ENCODE measurements around the gene CALCOCO2.
"Not testable (repeated sequence)": the region's sequence is repeated elsewhere in the genome, so short reads cannot be mapped to it uniquely, and the experiment has no call there.

Gene CALCOCO2

DNA sequence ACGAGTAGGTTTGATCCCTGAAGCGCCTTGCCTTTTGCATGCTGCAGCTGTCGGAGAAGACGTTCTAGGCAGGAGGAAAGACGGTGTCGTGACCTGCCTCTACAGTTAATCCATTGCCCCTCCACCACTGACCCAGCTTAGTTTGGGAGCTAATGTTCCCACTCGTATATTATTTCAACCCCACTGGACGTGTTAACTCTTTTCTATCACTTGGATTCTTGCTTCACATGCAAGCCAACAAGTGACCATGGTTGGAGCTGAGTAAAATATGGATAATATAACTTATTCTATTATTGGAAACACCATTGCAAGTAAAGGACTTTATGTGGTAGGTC lies 681 bp downstream of the CALCOCO2 start:
- Histone ChIP-seq H3K27me3 (ENCODE audit: insufficient read depth, low read length) (no peaks in the 10 kb centered on the region), H3K9me2 (ENCODE audit: low read depth, low read length) (no peaks in the 10 kb centered on the region), H4K20me1 (ENCODE audit: insufficient read depth, low read length) (0 out of 2 replicates have a peak, but pooled peaks cover 2% of the 10 kb centered on the region), H3K9ac (ENCODE audit: low read length) (peak overlapping the region; percentile 69), H3K9me3 (ENCODE audit: low read length) (no peaks in the 10 kb centered on the region), H3K4me1 (ENCODE audit: insufficient read depth, low read length, severe bottlenecking) (peaks cover 5% of the 10 kb centered on the region), H3K79me2 (ENCODE audit: insufficient read depth, low read length) (no peaks in the 10 kb centered on the region), H3K27ac (ENCODE audit: low read depth, low read length, poor library complexity, severe bottlenecking) (no peak overlapping the region), H3K4me2 (ENCODE audit: low read length) (peak overlapping the region; percentile 70), H3K4me3 (ENCODE audit: low read depth, low read length, poor library complexity, severe bottlenecking) (peak overlapping the region; percentile 79), H2AFZ (ENCODE audit: low read length) (peak overlapping the region; percentile 11; the same call in 1 of the 2 replicates), H3F3A (ENCODE audit: insufficient read depth, low read length) (no peaks in the 10 kb centered on the region), H3K36me3 (ENCODE audit: insufficient read depth, low read length) (no peaks in the 10 kb centered on the region)
- no peak for TF ChIP-seq EZH2 (IDR thresholded peaks at IDR 0.05; ENCODE audit: borderline replicate concordance, low read length)
- TF ChIP-seq, protein P1, sequence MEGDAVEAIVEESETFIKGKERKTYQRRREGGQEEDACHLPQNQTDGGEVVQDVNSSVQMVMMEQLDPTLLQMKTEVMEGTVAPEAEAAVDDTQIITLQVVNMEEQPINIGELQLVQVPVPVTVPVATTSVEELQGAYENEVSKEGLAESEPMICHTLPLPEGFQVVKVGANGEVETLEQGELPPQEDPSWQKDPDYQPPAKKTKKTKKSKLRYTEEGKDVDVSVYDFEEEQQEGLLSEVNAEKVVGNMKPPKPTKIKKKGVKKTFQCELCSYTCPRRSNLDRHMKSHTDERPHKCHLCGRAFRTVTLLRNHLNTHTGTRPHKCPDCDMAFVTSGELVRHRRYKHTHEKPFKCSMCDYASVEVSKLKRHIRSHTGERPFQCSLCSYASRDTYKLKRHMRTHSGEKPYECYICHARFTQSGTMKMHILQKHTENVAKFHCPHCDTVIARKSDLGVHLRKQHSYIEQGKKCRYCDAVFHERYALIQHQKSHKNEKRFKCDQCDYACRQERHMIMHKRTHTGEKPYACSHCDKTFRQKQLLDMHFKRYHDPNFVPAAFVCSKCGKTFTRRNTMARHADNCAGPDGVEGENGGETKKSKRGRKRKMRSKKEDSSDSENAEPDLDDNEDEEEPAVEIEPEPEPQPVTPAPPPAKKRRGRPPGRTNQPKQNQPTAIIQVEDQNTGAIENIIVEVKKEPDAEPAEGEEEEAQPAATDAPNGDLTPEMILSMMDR (IDR thresholded peaks at IDR 0.05; ENCODE audit: low read length): no peak

DNA sequence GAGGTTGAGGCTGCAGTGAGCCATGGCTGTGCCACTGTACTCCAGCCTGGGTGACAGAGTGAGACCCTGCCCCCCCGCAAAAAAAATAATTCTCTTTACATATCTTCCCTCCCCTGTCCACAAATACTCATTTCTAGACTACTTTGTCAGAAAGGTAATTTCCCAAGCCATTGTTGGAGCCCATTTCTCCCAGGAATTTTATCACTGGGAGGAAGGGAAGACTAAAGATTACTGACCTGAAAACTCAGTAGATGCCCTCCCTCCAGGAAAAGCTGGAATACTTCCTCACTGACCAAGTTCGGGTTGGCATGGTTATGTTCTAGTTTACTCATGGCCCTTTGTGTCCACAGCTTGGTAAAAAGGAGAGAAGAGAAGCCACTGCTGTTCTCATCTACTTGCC lies 4.1 kb downstream of the CALCOCO2 start:
- Histone ChIP-seq H4K20me1 (ENCODE audit: insufficient read depth, low read length) (0 out of 2 replicates have a peak, but pooled peaks cover 2% of the 10 kb centered on the region), H2AFZ (ENCODE audit: low read length) (no peak overlapping the region), H3K4me2 (ENCODE audit: low read length) (no peak overlapping the region), H3K79me2 (ENCODE audit: insufficient read depth, low read length) (no peaks in the 10 kb centered on the region), H3K36me3 (ENCODE audit: insufficient read depth, low read length) (no peaks in the 10 kb centered on the region), H3K27ac (ENCODE audit: low read depth, low read length, poor library complexity, severe bottlenecking) (no peak overlapping the region), H3F3A (ENCODE audit: insufficient read depth, low read length) (no peaks in the 10 kb centered on the region), H3K9ac (ENCODE audit: low read length) (no peak overlapping the region), H3K4me1 (ENCODE audit: insufficient read depth, low read length, severe bottlenecking) (peaks cover 5% of the 10 kb centered on the region), H3K4me3 (ENCODE audit: low read depth, low read length, poor library complexity, severe bottlenecking) (no peak overlapping the region), H3K9me3 (ENCODE audit: low read length) (no peaks in the 10 kb centered on the region), H3K9me2 (ENCODE audit: low read depth, low read length) (no peaks in the 10 kb centered on the region), H3K27me3 (ENCODE audit: insufficient read depth, low read length) (no peaks in the 10 kb centered on the region)
- no peak for TF ChIP-seq EZH2 (IDR thresholded peaks at IDR 0.05; ENCODE audit: borderline replicate concordance, low read length)
- TF ChIP-seq, protein P1 (IDR thresholded peaks at IDR 0.05; ENCODE audit: low read length): no peak

DNA sequence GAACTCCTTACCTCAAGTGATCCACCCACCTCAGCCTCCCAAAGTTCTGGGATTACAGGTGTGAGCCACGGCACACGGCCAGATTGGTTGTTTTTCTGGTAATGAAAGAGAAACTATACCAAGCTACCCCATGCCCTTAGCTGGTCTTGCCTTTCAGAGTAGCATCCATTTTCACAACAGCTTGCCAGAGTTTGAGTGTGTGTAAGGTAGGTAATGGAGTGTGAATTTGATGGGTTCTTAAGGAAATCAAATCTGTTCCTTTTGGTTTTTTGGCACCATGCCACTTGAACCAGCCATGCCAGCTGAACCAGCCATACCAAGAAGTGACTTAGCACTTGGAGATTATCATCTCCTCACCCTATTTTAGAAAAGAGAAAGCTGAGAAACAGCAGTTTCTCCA lies 5.1 kb downstream of the CALCOCO2 start:
- H3K4me2 ChIP-seq (ENCODE audit: low read length): no peak overlapping the region
- H2AFZ ChIP-seq (ENCODE audit: low read length): no peak overlapping the region
- H3K79me2 ChIP-seq (ENCODE audit: insufficient read depth, low read length): no peaks in the 10 kb centered on the region
- no peaks in the 10 kb centered on the region for H3K9me3 ChIP-seq (ENCODE audit: low read length)
- H3K4me3 ChIP-seq (ENCODE audit: low read depth, low read length, poor library complexity, severe bottlenecking): no peak overlapping the region
- no peak overlapping the region for H3K27ac ChIP-seq (ENCODE audit: low read depth, low read length, poor library complexity, severe bottlenecking)
- H3K9ac ChIP-seq (ENCODE audit: low read length): no peak overlapping the region
- TF ChIP-seq, protein P1 (IDR thresholded peaks at IDR 0.05; ENCODE audit: low read length): no peak
- no peak for TF ChIP-seq EZH2 (IDR thresholded peaks at IDR 0.05; ENCODE audit: borderline replicate concordance, low read length)
- H3K36me3 ChIP-seq (ENCODE audit: insufficient read depth, low read length): no peaks in the 10 kb centered on the region
- H3K9me2 ChIP-seq (ENCODE audit: low read depth, low read length): no peaks in the 10 kb centered on the region
- no peaks in the 10 kb centered on the region for H3F3A ChIP-seq (ENCODE audit: insufficient read depth, low read length)
- no peaks in the 10 kb centered on the region for H3K27me3 ChIP-seq (ENCODE audit: insufficient read depth, low read length)
- H4K20me1 ChIP-seq (ENCODE audit: insufficient read depth, low read length): 0 out of 2 replicates have a peak, but pooled peaks cover 2% of the 10 kb centered on the region
- H3K4me1 ChIP-seq (ENCODE audit: insufficient read depth, low read length, severe bottlenecking): peaks cover 5% of the 10 kb centered on the region

DNA sequence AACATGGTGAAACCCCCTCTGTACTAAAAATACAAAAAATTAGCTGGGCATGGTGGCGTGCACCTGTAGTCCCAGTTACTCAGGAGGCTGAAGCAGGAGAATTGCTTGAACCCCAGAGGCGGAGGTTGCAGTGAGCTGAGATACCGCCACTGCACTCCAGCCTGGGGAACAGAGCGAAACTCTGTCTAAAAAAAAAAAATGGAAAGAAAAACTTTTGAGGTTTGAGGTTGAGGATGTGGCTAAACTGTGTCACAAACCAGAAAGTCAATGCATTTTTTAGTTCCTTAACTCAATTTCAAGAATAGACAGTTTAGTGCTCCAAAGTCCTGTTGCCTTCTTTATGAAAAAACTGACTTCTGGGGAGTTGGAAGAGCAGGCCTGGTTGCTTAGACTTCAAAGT lies 6.6 kb downstream of the CALCOCO2 start:
- H3F3A ChIP-seq (ENCODE audit: insufficient read depth, low read length); H2AFZ ChIP-seq (ENCODE audit: low read length); H3K4me3 ChIP-seq (ENCODE audit: low read depth, low read length, poor library complexity, severe bottlenecking); H3K4me1 ChIP-seq (ENCODE audit: insufficient read depth, low read length, severe bottlenecking); H3K9ac ChIP-seq (ENCODE audit: low read length); H3K36me3 ChIP-seq (ENCODE audit: insufficient read depth, low read length); H3K9me2 ChIP-seq (ENCODE audit: low read depth, low read length); H3K4me2 ChIP-seq (ENCODE audit: low read length); H3K27ac ChIP-seq (ENCODE audit: low read depth, low read length, poor library complexity, severe bottlenecking); H3K27me3 ChIP-seq (ENCODE audit: insufficient read depth, low read length); H4K20me1 ChIP-seq (ENCODE audit: insufficient read depth, low read length); H3K79me2 ChIP-seq (ENCODE audit: insufficient read depth, low read length); H3K9me3 ChIP-seq (ENCODE audit: low read length): not testable (repeated sequence)
